Smooth muscle cell (in vitro differentiated cells): ENCODE data around the gene NRL. TPM values are rescaled to one million over a fixed set of nuclear protein-coding genes. Genes with fewer than 3 reads are reported as not detected.
A peak's percentile ranks its signal among the peaks of the same experiment; 100 is the strongest.
"Not testable (repeated sequence)": the region's sequence is repeated elsewhere in the genome, so short reads cannot be mapped to it uniquely, and the experiment has no call there.

Experiments
- DNase-seq: peaks from one replicate; lab custom pipeline; 2025; ENCODE audit not compliant: unreplicated experiment; lab: John Stamatoyannopoulos, UW
- H2AFZ ChIP-seq: fragments of 200-600 bp; sonication (generic); 2 replicates; pipeline ENCODE4 v1.6.0; 2016; ENCODE audit warnings: antibody characterized with exemption, low read depth, mild to moderate bottlenecking
- H3F3A ChIP-seq: fragments of 200-600 bp; sonication (generic); 2 replicates; pipeline ENCODE4 v1.6.0; 2017; ENCODE audit warnings: antibody characterized with exemption, low read depth
- H3K27ac ChIP-seq: fragments of 200-600 bp; sonication (generic); 2 replicates; pipeline ENCODE4 v1.5.1; 2016; ENCODE audit warnings: low read depth, mild to moderate bottlenecking
- H3K27me3 ChIP-seq: fragments of 200-600 bp; sonication (generic); 2 replicates; pipeline ENCODE4 v1.6.1; 2016; ENCODE audit warnings: low read depth, mild to moderate bottlenecking
- H3K36me3 ChIP-seq: fragments of 200-600 bp; sonication (generic); 2 replicates; pipeline ENCODE4 v1.5.1; 2016; ENCODE audit warnings: low read depth
- H3K4me1 ChIP-seq: fragments of 200-600 bp; sonication (generic); 2 replicates; pipeline ENCODE4 v1.5.1; 2016; ENCODE audit warnings: low read depth
- H3K4me2 ChIP-seq: fragments of 200-600 bp; sonication (generic); 2 replicates; pipeline ENCODE4 v1.6.0; 2016; ENCODE audit warnings: mild to moderate bottlenecking
- H3K4me3 ChIP-seq: fragments of 200-600 bp; sonication (generic); 2 replicates; pipeline ENCODE4 v1.5.1; 2016; ENCODE audit warnings: mild to moderate bottlenecking
- H3K79me2 ChIP-seq: fragments of 200-600 bp; sonication (generic); 2 replicates; pipeline ENCODE4 v1.6.0; 2016; ENCODE audit warnings: low read depth, mild to moderate bottlenecking
- H3K9ac ChIP-seq: fragments of 200-600 bp; sonication (generic); 2 replicates; pipeline ENCODE4 v1.6.0; 2016; ENCODE audit warnings: low read depth
- H3K9me3 ChIP-seq: fragments of 200-600 bp; sonication (generic); replicated peaks from 2 replicates; pipeline ENCODE4 v1.5.1; 2016; ENCODE audit warnings: low read depth
- H4K20me1 ChIP-seq: fragments of 200-600 bp; sonication (generic); 2 replicates; pipeline ENCODE4 v1.6.0; 2016; ENCODE audit warnings: low read depth
- WGBS: methylation state at CpG from one replicate; pipeline ENCODE4 v1.1.7; 2016; ENCODE audit warnings: low lambda C conversion rate; 5-methylcytosine and 5-hydroxymethylcytosine counted together
- polyA plus RNA-seq: library from polyadenylated mRNA; unstranded; fragments of >200 nt; fragmentation: Nextera tagmentation; extraction: Ambion mirVana; gene quantifications from 2 replicates; pipeline ENCODE4 v1.2.1, GENCODE V29; 2016
- total RNA-seq: library from RNA; depleted of rRNA; stranded (reverse); fragments of >200 nt; gene quantifications from 2 replicates; pipeline ENCODE4 v1.2.3, GENCODE V29; 2014
- TF ChIP-seq, protein P1 (sequence below): fragments of 200-600 bp; sonication (generic); IDR thresholded peaks from 2 replicates; pipeline ENCODE4 v1.5.1; 2017; ENCODE audit warnings: borderline replicate concordance, mild to moderate bottlenecking, antibody characterized with exemption; ENCODE audit not compliant: insufficient read depth, poor library complexity, severe bottlenecking

NRL gene
- total and polyA plus RNA-seq, 2 experiments from 2014 or later = 1.3 to 1.9 TPM

DNA sequence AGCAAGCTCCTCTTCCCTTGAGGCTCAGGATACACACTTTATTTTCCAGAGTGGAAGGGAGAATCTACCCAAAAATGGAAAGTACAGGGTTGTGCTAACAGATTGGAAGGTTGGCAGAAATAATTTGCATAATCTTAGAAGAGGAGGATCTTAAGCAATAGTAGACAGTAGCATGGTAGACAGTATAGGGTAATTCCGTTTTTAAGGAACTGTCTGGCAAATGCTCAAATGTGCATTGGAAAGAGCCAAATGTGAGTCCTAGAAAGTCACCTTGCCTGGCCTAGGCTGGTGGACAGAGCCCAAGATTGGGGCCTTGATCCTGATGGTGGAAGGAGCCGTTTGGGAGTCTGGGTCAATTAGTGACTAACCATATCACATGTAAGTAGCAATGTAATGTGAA, 76.1 kb downstream of the NRL start:
- H3K9me3 ChIP-seq = no peaks in the 10 kb centered on the region
- WGBS = 81% methylated on average over 2 of the region's 2 CpGs
- DNase-seq = no peak
- no peaks in the 10 kb centered on the region for H3K27me3 ChIP-seq
- no peaks in the 10 kb centered on the region for H3K79me2 ChIP-seq
- H3K9ac ChIP-seq = no peak overlapping the region
- no peak overlapping the region for H3K4me3 ChIP-seq
- H3K4me2 ChIP-seq = no peak overlapping the region
- H3K4me1 ChIP-seq = no peaks in the 10 kb centered on the region
- no peaks in the 10 kb centered on the region for H3F3A ChIP-seq
- no peaks in the 10 kb centered on the region for H3K36me3 ChIP-seq
- TF ChIP-seq, protein P1, sequence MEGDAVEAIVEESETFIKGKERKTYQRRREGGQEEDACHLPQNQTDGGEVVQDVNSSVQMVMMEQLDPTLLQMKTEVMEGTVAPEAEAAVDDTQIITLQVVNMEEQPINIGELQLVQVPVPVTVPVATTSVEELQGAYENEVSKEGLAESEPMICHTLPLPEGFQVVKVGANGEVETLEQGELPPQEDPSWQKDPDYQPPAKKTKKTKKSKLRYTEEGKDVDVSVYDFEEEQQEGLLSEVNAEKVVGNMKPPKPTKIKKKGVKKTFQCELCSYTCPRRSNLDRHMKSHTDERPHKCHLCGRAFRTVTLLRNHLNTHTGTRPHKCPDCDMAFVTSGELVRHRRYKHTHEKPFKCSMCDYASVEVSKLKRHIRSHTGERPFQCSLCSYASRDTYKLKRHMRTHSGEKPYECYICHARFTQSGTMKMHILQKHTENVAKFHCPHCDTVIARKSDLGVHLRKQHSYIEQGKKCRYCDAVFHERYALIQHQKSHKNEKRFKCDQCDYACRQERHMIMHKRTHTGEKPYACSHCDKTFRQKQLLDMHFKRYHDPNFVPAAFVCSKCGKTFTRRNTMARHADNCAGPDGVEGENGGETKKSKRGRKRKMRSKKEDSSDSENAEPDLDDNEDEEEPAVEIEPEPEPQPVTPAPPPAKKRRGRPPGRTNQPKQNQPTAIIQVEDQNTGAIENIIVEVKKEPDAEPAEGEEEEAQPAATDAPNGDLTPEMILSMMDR = no peak
- no peaks in the 10 kb centered on the region for H4K20me1 ChIP-seq
- no peak overlapping the region for H3K27ac ChIP-seq
- no peak overlapping the region for H2AFZ ChIP-seq

DNA sequence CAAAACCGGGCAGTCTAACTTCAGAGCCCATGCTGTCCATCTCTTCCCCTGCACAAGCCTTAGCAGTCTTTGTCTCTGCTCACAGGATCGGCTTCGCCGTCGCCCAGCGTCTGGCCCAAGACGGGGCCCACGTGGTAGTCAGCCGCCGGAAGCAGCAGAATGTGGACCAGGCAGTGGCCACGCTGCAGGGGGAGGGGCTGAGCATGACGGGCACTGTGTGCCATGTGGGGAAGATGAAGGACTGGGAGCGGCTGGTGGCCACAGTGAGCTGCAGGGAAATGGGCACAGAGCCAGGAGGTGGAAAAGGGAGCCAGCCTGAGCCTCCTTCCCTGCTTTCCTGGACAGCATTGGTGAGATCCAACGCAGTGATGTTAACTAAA, 77.1 kb downstream of the NRL start:
- DNase-seq = no peak
- no peaks in the 10 kb centered on the region for H3K4me1 ChIP-seq
- H3K9me3 ChIP-seq = no peaks in the 10 kb centered on the region
- no peak overlapping the region for H2AFZ ChIP-seq
- no peaks in the 10 kb centered on the region for H4K20me1 ChIP-seq
- H3K9ac ChIP-seq = no peak overlapping the region
- H3F3A ChIP-seq = no peaks in the 10 kb centered on the region
- no peaks in the 10 kb centered on the region for H3K79me2 ChIP-seq
- H3K4me2 ChIP-seq = no peak overlapping the region
- TF ChIP-seq, protein P1 = no peak
- no peak overlapping the region for H3K4me3 ChIP-seq
- 86% methylated on average over 14 of the region's 14 CpGs for WGBS
- no peak overlapping the region for H3K27ac ChIP-seq
- no peaks in the 10 kb centered on the region for H3K36me3 ChIP-seq
- no peaks in the 10 kb centered on the region for H3K27me3 ChIP-seq

DNA sequence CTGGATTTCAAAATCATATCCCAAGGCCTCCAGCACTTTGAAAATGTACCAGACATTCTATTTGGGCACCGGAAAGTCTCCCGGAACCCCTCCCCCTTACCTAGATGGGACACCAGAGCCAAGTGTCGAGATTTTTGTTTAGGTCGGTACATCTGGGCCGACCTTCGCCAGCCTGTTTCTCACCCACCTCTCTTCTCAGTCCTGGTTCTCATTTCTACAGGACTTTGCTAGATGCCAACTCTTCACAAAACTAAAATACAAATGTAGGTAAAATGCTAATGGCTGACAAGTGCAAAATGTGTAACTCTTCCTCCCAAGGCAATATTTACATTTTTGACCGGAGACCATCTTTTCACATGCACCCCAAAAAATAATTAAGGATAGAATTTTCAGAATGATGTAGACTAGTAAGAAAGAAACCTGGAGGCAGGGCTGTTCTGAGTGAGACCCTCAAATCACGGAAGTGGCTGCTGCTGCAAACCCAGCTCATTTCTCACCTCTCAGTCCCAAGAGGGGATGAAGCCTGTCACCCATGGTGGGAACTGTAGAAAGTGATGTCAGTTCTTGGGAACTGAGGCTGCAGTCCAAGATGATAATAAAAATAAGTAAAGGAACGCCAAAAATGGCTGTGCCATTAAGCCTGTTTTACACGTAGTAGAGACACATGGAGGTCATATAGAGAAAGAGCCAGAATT, 77.6 kb downstream of the NRL start:
- H3F3A ChIP-seq, H4K20me1 ChIP-seq, H3K9me3 ChIP-seq, H3K36me3 ChIP-seq, H3K27me3 ChIP-seq, H3K4me1 ChIP-seq, H3K79me2 ChIP-seq, H3K9ac ChIP-seq, H3K27ac ChIP-seq, DNase-seq: not testable (repeated sequence)
- WGBS = 51% methylated on average over 10 of the region's 10 CpGs
- Histone ChIP-seq H3K4me3 (peak overlapping the region; percentile 84), H2AFZ (peak overlapping the region; percentile 98), H3K4me2 (peak overlapping the region; percentile 97)

DNA sequence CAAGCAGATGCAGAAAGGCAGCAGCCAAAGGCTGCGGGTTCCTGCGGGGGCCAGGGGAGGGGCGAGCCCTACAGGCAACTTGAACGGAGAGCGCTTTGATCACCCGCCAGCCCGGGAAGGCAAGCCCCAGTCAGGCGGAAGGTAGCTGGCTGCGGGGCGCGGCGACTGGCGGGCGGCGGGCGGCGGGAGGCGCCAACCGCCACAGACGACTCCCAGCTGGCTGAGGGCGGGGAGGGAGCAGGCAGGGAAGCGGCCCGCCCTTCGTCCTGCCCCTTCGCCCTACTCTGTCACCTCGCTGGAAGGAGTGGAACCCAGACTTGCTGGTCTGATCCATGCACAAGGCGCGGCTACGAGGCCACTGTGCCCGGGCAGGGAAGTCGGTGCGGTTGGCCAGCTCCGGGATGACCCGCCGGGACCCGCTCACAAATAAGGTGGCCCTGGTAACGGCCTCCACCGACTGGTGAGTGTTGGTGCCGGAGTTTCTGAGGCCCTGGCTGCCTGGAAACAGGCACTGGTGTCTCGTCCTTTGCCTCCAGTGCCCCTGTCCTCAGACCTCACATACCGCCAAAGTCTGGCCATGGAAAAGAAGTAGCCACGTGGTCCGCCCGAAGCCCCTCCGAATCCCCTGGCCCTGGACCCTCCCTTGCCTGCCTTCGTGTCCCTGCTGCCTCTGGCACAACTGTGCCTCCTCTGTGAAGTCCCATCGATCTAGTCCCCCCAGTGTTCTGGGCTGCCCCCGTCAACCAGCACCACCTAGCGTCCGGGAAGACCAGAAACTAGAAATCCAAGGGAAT, 78.4 kb downstream of the NRL start:
- TF ChIP-seq, protein P1 = peak; percentile 70
- DNase-seq = peak; percentile 64
- peak overlapping the region; percentile 31 for H3K27ac ChIP-seq

DNA sequence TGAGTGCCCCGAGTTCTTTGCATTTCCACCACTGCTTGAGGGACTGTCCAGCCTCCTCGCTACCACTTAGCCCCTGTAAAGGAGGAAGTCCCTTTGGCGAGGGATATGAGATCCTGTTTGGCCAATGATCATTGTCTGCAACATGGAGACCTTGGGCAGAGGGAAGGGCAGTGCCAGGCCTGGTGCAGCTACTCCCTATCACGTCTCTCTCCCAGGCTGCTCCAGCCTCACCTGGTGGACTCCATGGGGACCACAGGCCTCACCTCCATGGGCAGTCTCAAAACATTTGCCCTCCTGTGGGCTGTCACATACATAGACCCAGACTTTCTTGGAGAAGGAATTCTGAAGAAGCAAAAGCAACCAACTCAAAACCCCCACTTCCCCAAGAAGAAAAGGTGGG, 79.0 kb downstream of the NRL start:
- not testable (repeated sequence) for H3K27ac ChIP-seq, H3K4me1 ChIP-seq, H4K20me1 ChIP-seq, H3K79me2 ChIP-seq, H3K27me3 ChIP-seq, H3K36me3 ChIP-seq, H3K9ac ChIP-seq, H3K9me3 ChIP-seq, H3F3A ChIP-seq, DNase-seq
- Histone ChIP-seq H3K4me3 (peak overlapping the region; percentile 84), H3K4me2 (peak overlapping the region; percentile 97), H2AFZ (peak overlapping the region; percentile 98)
- WGBS = 68% methylated on average over 4 of the region's 4 CpGs

More for the DNA sequence above, 78.4 kb downstream of the NRL start:
- peak overlapping the region; percentile 84 for H3K4me3 ChIP-seq
- 1% methylated on average over 36 of the region's 50 CpGs for WGBS
- no peaks in the 10 kb centered on the region for H3F3A ChIP-seq
- no peaks in the 10 kb centered on the region for H3K4me1 ChIP-seq
- H3K9ac ChIP-seq = no peak overlapping the region
- peak overlapping the region; percentile 97 for H3K4me2 ChIP-seq
- H3K27me3 ChIP-seq = no peaks in the 10 kb centered on the region
- no peaks in the 10 kb centered on the region for H3K36me3 ChIP-seq
- no peaks in the 10 kb centered on the region for H4K20me1 ChIP-seq
- no peaks in the 10 kb centered on the region for H3K79me2 ChIP-seq
- no peaks in the 10 kb centered on the region for H3K9me3 ChIP-seq
- peak overlapping the region; percentile 98 for H2AFZ ChIP-seq
